MM.1S (cell line): Measurements from ENCODE around the gene TMEM248.

Experiments
- DNase-seq: peaks from one replicate; pipeline ENCODE4 v3.0.0-alpha.2; 2015
- H2AFZ ChIP-seq: fragments of 300-600 bp; sonication (generic); 2 replicates; pipeline ENCODE4 v1.6.0; 2016; ENCODE audit warnings: antibody characterized with exemption, low read length
- H3F3A ChIP-seq: fragments of 300-600 bp; sonication (generic); 2 replicates; pipeline ENCODE4 v1.6.1; 2016; ENCODE audit warnings: mild to moderate bottlenecking, antibody characterized with exemption, low read length, moderate library complexity, mixed read lengths; ENCODE audit not compliant: insufficient read depth
- H3K27ac ChIP-seq: fragments of 300-600 bp; sonication (generic); 2 replicates; pipeline ENCODE4 v1.5.1; 2016; ENCODE audit warnings: mild to moderate bottlenecking, low read length
- H3K27me3 ChIP-seq: fragments of 300-600 bp; sonication (generic); replicated peaks from 2 replicates; pipeline ENCODE4 v1.6.0; 2016; ENCODE audit warnings: low read length; ENCODE audit not compliant: insufficient read depth
- H3K36me3 ChIP-seq: fragments of 300-600 bp; sonication (generic); replicated peaks from 2 replicates; pipeline ENCODE4 v1.6.1; 2016; ENCODE audit warnings: mild to moderate bottlenecking, low read length, mixed read lengths; ENCODE audit not compliant: insufficient read depth
- H3K4me1 ChIP-seq: fragments of 300-600 bp; sonication (generic); 2 replicates; pipeline ENCODE4 v1.6.1; 2016; ENCODE audit warnings: low read length, mixed read lengths
- H3K4me2 ChIP-seq: fragments of 300-600 bp; sonication (generic); 2 replicates; pipeline ENCODE4 v1.6.0; 2016; ENCODE audit warnings: low read depth, low read length
- H3K4me3 ChIP-seq: fragments of 300-600 bp; sonication (generic); 2 replicates; pipeline ENCODE4 v1.5.1; 2016; ENCODE audit warnings: low read length, mixed read lengths
- H3K79me2 ChIP-seq: fragments of 300-600 bp; sonication (generic); 2 replicates; pipeline ENCODE4 v1.6.1; 2016; ENCODE audit warnings: mixed run types, low read length, mixed read lengths
- H3K9ac ChIP-seq: fragments of 300-600 bp; sonication (generic); 2 replicates; pipeline ENCODE4 v1.6.1; 2016; ENCODE audit warnings: low read length, mixed read lengths
- H3K9me2 ChIP-seq: fragments of 300-600 bp; sonication (generic); replicated peaks from 2 replicates; pipeline ENCODE4 v1.6.1; 2016; ENCODE audit warnings: mild to moderate bottlenecking, low read length, mixed read lengths; ENCODE audit not compliant: insufficient read depth
- H3K9me3 ChIP-seq: fragments of 300-600 bp; sonication (generic); replicated peaks from 2 replicates; pipeline ENCODE4 v1.6.1; 2016; ENCODE audit warnings: mild to moderate bottlenecking, low read length, mixed read lengths; ENCODE audit not compliant: insufficient read depth
- H4K20me1 ChIP-seq: fragments of 300-600 bp; sonication (generic); 2 replicates; pipeline ENCODE4 v1.6.1; 2016; ENCODE audit warnings: mild to moderate bottlenecking, low read length, moderate library complexity, mixed read lengths; ENCODE audit not compliant: insufficient read depth
- EZH2 ChIP-seq: fragments of 300-600 bp; sonication (generic); optimal IDR thresholded peaks from 2 replicates; pipeline ENCODE3; 2017; ENCODE audit warnings: low read depth, mild to moderate bottlenecking, antibody characterized with exemption, low read length, mixed read lengths
- EZH2phosphoT487 ChIP-seq: fragments of 300-600 bp; sonication (generic); IDR thresholded peaks from 2 replicates; pipeline ENCODE4 v1.6.1; 2018; ENCODE audit warnings: antibody characterized with exemption, low read length
- TF ChIP-seq, protein P1 (sequence below): fragments of 300-600 bp; sonication (generic); IDR thresholded peaks from 2 replicates; pipeline ENCODE4 v1.5.1; 2016; ENCODE audit warnings: antibody characterized with exemption, low read length, mixed read lengths

Gene TMEM248

DNA sequence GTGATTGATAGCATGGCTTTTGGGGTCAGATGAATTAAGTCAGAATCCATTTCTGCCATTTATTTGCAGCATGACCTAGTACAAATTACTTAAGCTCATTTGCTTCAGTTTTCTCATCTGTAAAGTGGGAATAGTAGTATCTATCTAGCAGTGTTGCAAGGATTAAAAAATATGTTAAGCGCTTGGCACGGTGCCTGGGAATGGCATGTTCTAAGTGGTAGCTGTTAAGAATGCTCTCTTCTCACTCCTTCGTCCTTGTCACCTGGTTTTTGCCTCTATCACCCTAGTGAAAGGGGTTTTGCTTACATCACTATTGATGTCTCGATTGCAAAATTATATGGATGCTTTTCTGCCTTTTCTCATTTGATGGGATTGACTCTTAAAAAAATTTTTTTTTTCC, 7.4 kb downstream of the TMEM248 start:
- no peaks in the 10 kb centered on the region for H3K27me3 ChIP-seq
- peaks cover 98% of the 10 kb centered on the region for H3K79me2 ChIP-seq
- no peaks in the 10 kb centered on the region for H3F3A ChIP-seq
- no peaks in the 10 kb centered on the region for H3K9me2 ChIP-seq
- H3K9me3 ChIP-seq: no peaks in the 10 kb centered on the region
- peaks cover 12% of the 10 kb centered on the region for H4K20me1 ChIP-seq
- no peak for DNase-seq
- no peaks in the 10 kb centered on the region for H3K4me1 ChIP-seq
- no peak overlapping the region for H2AFZ ChIP-seq
- no peak overlapping the region for H3K4me2 ChIP-seq
- TF ChIP-seq EZH2 (no peak), EZH2phosphoT487 (no peak)
- TF ChIP-seq, protein P1, sequence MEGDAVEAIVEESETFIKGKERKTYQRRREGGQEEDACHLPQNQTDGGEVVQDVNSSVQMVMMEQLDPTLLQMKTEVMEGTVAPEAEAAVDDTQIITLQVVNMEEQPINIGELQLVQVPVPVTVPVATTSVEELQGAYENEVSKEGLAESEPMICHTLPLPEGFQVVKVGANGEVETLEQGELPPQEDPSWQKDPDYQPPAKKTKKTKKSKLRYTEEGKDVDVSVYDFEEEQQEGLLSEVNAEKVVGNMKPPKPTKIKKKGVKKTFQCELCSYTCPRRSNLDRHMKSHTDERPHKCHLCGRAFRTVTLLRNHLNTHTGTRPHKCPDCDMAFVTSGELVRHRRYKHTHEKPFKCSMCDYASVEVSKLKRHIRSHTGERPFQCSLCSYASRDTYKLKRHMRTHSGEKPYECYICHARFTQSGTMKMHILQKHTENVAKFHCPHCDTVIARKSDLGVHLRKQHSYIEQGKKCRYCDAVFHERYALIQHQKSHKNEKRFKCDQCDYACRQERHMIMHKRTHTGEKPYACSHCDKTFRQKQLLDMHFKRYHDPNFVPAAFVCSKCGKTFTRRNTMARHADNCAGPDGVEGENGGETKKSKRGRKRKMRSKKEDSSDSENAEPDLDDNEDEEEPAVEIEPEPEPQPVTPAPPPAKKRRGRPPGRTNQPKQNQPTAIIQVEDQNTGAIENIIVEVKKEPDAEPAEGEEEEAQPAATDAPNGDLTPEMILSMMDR: no peak
- no peak overlapping the region for H3K27ac ChIP-seq
- H3K4me3 ChIP-seq: no peak overlapping the region
- H3K36me3 ChIP-seq: no peaks in the 10 kb centered on the region
- H3K9ac ChIP-seq: no peak overlapping the region

DNA sequence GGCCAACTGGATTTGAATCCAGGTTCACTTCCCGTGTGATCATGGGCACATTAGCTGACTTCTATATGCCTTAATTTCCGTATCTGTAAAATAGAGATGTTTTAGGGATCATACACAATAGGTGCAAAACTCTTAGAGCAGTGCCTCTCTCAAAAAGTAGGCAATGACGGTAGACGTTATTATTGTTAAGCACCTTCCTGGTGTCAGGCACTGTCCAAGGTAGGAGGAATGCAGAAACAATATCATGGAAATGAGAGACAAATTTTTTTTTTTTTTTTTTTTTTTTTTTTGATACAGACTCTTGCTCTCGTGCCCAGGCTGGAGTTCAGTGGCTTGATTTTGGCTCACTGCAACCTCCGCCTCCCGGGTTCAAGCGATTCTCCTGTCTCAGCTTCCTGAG, 8.1 kb downstream of the TMEM248 start:
- Histone ChIP-seq H3K9ac (no peak overlapping the region), H3K27ac (no peak overlapping the region), H2AFZ (no peak overlapping the region), H3K79me2 (peaks cover 96% of the 10 kb centered on the region), H3K27me3 (no peaks in the 10 kb centered on the region), H3K36me3 (no peaks in the 10 kb centered on the region), H3K9me3 (no peaks in the 10 kb centered on the region), H3K4me3 (no peak overlapping the region), H3K4me2 (no peak overlapping the region), H3K9me2 (no peaks in the 10 kb centered on the region), H4K20me1 (peaks cover 16% of the 10 kb centered on the region), H3F3A (no peaks in the 10 kb centered on the region), H3K4me1 (no peaks in the 10 kb centered on the region)
- DNase-seq: no peak
- TF ChIP-seq, protein P1: no peak
- TF ChIP-seq EZH2 (no peak), EZH2phosphoT487 (no peak)

DNA sequence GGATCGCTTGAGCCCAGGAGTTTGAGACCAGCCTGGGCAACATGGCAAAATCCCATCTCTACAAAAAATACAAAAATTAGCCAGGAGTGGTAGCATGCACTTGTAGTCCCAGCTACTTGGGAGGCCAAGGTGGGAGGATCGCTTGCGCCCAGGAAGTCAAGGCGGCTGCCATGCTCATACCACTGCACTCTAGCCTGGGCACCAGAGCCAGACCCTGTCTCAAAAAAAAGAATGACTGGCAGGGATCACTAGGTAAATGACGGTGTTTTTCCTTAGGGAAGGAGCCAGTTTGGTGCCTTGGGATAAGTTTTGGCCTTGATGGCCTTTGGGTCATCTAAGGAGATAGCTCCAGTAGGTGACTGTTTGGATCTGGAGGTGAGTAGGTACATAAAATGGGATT, 8.9 kb downstream of the TMEM248 start:
- H3K9me2 ChIP-seq: no peaks in the 10 kb centered on the region
- no peak overlapping the region for H3K9ac ChIP-seq
- H3K36me3 ChIP-seq: no peaks in the 10 kb centered on the region
- no peak overlapping the region for H3K27ac ChIP-seq
- no peaks in the 10 kb centered on the region for H3K9me3 ChIP-seq
- H3F3A ChIP-seq: no peaks in the 10 kb centered on the region
- no peak overlapping the region for H3K4me2 ChIP-seq
- H3K4me3 ChIP-seq: no peak overlapping the region
- peaks cover 96% of the 10 kb centered on the region for H3K79me2 ChIP-seq
- H3K27me3 ChIP-seq: no peaks in the 10 kb centered on the region
- no peak for TF ChIP-seq EZH2
- TF ChIP-seq EZH2phosphoT487: no peak
- TF ChIP-seq, protein P1: no peak
- DNase-seq: no peak
- no peaks in the 10 kb centered on the region for H3K4me1 ChIP-seq
- H2AFZ ChIP-seq: no peak overlapping the region
- H4K20me1 ChIP-seq: peaks cover 21% of the 10 kb centered on the region
